ENCODE data around the gene RAB11A. TPM values are rescaled to one million over a fixed set of nuclear protein-coding genes. Genes with fewer than 3 reads are reported as not detected.

RAB11A gene
- total RNA-seq, 1 experiment from 2014 or later: 245 TPM

DNA sequence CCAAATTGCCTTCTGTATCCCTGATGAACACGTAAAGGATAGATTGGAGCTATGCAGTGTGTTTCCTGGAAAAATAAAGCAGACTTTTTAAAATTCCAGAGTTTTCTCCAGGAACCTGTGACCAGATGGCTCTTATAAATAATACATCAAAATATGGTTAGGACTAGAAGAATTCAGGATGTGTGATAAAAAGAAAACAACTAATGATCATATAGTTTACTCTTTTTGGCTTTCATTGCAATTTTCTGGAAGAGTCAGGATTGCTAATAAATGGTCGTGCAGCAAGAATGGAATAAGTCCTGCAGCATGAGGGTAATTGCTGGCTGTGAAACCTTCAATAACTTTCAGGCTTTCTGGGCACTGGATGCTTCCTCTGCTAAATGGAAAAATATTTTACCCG, 47.0 kb upstream of the RAB11A start:
- POLR2A ChIA-PET: no interaction called here
- H3K36me3 Mint-ChIP-seq: no peaks in the 10 kb centered on the region
- CTCF ChIA-PET: interaction anchor here (1.0 kb wide), 1 partner anchor 10 kb away, joined by 6 read pairs; no protein-coding TSS in a partner anchor
- peaks cover 20% of the 10 kb centered on the region for H3K4me1 Mint-ChIP-seq
- DNase-seq (ENCODE audit: low spot score) (no peak), ATAC-seq (no peak)
- no peak overlapping the region for H3K27ac Mint-ChIP-seq
- no peaks in the 10 kb centered on the region; the same call in 1 of the 2 replicates for H3K9me3 Mint-ChIP-seq
- no peaks in the 10 kb centered on the region; the same call in 1 of the 2 replicates for H3K27me3 Mint-ChIP-seq (ENCODE audit: low read depth)
- TF ChIP-seq, protein P1, sequence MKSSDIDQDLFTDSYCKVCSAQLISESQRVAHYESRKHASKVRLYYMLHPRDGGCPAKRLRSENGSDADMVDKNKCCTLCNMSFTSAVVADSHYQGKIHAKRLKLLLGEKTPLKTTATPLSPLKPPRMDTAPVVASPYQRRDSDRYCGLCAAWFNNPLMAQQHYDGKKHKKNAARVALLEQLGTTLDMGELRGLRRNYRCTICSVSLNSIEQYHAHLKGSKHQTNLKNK (CRISPR knock-in tag; IDR thresholded peaks at IDR 0.05): no peak
- TF ChIP-seq MYBL2 (CRISPR knock-in tag; IDR thresholded peaks at IDR 0.05): no peak
- TF ChIP-seq TEAD1 (CRISPR knock-in tag; IDR thresholded peaks at IDR 0.05): no peak
- no peak for TF ChIP-seq CREM (CRISPR knock-in tag; IDR thresholded peaks at IDR 0.05)
- TF ChIP-seq, protein P2, sequence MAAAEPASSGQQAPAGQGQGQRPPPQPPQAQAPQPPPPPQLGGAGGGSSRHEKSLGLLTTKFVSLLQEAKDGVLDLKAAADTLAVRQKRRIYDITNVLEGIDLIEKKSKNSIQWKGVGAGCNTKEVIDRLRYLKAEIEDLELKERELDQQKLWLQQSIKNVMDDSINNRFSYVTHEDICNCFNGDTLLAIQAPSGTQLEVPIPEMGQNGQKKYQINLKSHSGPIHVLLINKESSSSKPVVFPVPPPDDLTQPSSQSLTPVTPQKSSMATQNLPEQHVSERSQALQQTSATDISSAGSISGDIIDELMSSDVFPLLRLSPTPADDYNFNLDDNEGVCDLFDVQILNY (CRISPR knock-in tag; IDR thresholded peaks at IDR 0.05): no peak
- TF ChIP-seq, protein P3, sequence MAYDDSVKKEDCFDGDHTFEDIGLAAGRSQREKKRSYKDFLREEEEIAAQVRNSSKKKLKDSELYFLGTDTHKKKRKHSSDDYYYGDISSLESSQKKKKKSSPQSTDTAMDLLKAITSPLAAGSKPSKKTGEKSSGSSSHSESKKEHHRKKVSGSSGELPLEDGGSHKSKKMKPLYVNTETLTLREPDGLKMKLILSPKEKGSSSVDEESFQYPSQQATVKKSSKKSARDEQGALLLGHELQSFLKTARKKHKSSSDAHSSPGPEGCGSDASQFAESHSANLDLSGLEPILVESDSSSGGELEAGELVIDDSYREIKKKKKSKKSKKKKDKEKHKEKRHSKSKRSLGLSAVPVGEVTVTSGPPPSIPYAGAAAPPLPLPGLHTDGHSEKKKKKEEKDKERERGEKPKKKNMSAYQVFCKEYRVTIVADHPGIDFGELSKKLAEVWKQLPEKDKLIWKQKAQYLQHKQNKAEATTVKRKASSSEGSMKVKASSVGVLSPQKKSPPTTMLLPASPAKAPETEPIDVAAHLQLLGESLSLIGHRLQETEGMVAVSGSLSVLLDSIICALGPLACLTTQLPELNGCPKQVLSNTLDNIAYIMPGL (CRISPR knock-in tag; IDR thresholded peaks at IDR 0.05): no peak
- TF ChIP-seq SOX15 (CRISPR knock-in tag; IDR thresholded peaks at IDR 0.05): no peak
- TF ChIP-seq, protein P4, sequence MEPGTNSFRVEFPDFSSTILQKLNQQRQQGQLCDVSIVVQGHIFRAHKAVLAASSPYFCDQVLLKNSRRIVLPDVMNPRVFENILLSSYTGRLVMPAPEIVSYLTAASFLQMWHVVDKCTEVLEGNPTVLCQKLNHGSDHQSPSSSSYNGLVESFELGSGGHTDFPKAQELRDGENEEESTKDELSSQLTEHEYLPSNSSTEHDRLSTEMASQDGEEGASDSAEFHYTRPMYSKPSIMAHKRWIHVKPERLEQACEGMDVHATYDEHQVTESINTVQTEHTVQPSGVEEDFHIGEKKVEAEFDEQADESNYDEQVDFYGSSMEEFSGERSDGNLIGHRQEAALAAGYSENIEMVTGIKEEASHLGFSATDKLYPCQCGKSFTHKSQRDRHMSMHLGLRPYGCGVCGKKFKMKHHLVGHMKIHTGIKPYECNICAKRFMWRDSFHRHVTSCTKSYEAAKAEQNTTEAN (CRISPR knock-in tag; IDR thresholded peaks at IDR 0.05): no peak
- no peak for TF ChIP-seq ZBTB21 (CRISPR knock-in tag; IDR thresholded peaks at IDR 0.05; ENCODE audit: borderline replicate concordance)
- TF ChIP-seq GRHL2 (CRISPR knock-in tag; IDR thresholded peaks at IDR 0.05; ENCODE audit: insufficient replicate concordance, severe bottlenecking): no peak
- no peak for TF ChIP-seq IRF2 (CRISPR knock-in tag; IDR thresholded peaks at IDR 0.05; ENCODE audit: borderline replicate concordance, low read depth)
- TF ChIP-seq NR3C1 (CRISPR knock-in tag; conservative IDR thresholded peaks at IDR 0.05; ENCODE audit: low read depth): no peak
- no peak for TF ChIP-seq ZNF416 (CRISPR knock-in tag; IDR thresholded peaks at IDR 0.05)
- no peak overlapping the region for H3K4me3 Mint-ChIP-seq

DNA sequence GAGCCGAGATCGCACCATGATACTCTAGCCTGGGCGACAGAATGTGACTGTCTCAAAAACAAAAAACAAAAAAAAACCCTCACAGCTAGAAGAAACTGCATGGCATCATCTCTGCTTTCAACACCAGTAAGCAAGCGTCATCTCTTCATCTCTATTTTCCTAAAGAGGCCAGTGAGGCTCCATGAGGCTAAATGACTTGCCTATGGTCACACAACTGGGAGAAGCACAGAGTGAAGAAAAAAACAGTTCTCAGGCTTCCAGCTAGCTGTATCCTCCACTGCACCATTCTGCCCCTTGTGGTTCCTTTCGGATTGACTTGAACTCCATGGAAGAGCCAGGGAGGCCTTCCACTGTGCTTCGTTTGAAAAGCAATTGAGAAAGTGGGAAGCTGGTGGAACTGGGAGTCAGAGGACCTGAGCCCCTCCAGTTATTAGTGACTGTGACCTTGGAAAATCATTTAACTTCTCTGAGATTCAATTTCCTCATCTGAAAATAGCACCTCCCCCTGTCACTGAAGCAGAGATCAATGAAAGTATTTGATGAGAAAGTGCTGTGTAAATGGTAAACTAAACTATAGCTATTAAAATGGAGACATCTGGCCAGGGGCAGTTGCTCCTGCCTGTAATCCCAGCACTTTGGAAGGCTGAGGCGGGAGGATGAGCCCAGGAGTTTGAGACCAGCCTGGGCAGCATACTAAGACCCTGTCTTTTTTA, 45.1 kb upstream of the RAB11A start:
- DNase-seq (ENCODE audit: low spot score) (peak; percentile 67), ATAC-seq (peak; percentile 98)
- CTCF ChIA-PET: interaction anchor here (0.6 to 2.5 kb wide), 40 partner anchors 9 to 327 kb away, joined by 3 to 30 read pairs (median 5); partner anchors contain the start of genes DENND4A, INTS14 and RAB11A
- Mint-ChIP-seq H3K27me3 (ENCODE audit: low read depth) (no peaks in the 10 kb centered on the region), H3K4me3 (no peak overlapping the region), H3K27ac (peak overlapping the region; percentile 92; the same call in 1 of the 2 replicates), H3K4me1 (peaks cover 34% of the 10 kb centered on the region), H3K9me3 (no peaks in the 10 kb centered on the region; the same call in 1 of the 2 replicates), H3K36me3 (no peaks in the 10 kb centered on the region)
- POLR2A ChIA-PET: interaction anchor here (0.5 to 1.6 kb wide), 3 partner anchors 8 to 836 kb away, joined by 3 to 6 read pairs (median 3); partner anchors contain the start of gene RAB11A
- TF ChIP-seq SMAD3 (CRISPR knock-in tag; IDR thresholded peaks at IDR 0.05; ENCODE audit: borderline replicate concordance) (no peak), CBFB (CRISPR knock-in tag; IDR thresholded peaks at IDR 0.05; ENCODE audit: low read depth) (no peak), ZNF423 (CRISPR knock-in tag; IDR thresholded peaks at IDR 0.05) (no peak), TEAD4 (CRISPR knock-in tag; IDR thresholded peaks at IDR 0.05) (no peak), ZNF317 (CRISPR knock-in tag; IDR thresholded peaks at IDR 0.05; ENCODE audit: borderline replicate concordance, low read depth) (no peak)
- TF ChIP-seq, protein P5, sequence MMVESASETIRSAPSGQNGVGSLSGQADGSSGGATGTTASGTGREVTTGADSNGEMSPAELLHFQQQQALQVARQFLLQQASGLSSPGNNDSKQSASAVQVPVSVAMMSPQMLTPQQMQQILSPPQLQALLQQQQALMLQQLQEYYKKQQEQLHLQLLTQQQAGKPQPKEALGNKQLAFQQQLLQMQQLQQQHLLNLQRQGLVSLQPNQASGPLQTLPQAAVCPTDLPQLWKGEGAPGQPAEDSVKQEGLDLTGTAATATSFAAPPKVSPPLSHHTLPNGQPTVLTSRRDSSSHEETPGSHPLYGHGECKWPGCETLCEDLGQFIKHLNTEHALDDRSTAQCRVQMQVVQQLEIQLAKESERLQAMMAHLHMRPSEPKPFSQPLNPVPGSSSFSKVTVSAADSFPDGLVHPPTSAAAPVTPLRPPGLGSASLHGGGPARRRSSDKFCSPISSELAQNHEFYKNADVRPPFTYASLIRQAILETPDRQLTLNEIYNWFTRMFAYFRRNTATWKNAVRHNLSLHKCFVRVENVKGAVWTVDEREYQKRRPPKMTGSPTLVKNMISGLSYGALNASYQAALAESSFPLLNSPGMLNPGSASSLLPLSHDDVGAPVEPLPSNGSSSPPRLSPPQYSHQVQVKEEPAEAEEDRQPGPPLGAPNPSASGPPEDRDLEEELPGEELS (CRISPR knock-in tag; IDR thresholded peaks at IDR 0.05): no peak
- TF ChIP-seq, protein P4 (CRISPR knock-in tag; IDR thresholded peaks at IDR 0.05): no peak
- TF ChIP-seq, protein P6, sequence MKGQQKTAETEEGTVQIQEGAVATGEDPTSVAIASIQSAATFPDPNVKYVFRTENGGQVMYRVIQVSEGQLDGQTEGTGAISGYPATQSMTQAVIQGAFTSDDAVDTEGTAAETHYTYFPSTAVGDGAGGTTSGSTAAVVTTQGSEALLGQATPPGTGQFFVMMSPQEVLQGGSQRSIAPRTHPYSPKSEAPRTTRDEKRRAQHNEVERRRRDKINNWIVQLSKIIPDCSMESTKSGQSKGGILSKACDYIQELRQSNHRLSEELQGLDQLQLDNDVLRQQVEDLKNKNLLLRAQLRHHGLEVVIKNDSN (CRISPR knock-in tag; IDR thresholded peaks at IDR 0.05): no peak
- TF ChIP-seq, protein P7, sequence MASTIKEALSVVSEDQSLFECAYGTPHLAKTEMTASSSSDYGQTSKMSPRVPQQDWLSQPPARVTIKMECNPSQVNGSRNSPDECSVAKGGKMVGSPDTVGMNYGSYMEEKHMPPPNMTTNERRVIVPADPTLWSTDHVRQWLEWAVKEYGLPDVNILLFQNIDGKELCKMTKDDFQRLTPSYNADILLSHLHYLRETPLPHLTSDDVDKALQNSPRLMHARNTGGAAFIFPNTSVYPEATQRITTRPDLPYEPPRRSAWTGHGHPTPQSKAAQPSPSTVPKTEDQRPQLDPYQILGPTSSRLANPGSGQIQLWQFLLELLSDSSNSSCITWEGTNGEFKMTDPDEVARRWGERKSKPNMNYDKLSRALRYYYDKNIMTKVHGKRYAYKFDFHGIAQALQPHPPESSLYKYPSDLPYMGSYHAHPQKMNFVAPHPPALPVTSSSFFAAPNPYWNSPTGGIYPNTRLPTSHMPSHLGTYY (CRISPR knock-in tag; IDR thresholded peaks at IDR 0.05): no peak
- TF ChIP-seq, protein P8, sequence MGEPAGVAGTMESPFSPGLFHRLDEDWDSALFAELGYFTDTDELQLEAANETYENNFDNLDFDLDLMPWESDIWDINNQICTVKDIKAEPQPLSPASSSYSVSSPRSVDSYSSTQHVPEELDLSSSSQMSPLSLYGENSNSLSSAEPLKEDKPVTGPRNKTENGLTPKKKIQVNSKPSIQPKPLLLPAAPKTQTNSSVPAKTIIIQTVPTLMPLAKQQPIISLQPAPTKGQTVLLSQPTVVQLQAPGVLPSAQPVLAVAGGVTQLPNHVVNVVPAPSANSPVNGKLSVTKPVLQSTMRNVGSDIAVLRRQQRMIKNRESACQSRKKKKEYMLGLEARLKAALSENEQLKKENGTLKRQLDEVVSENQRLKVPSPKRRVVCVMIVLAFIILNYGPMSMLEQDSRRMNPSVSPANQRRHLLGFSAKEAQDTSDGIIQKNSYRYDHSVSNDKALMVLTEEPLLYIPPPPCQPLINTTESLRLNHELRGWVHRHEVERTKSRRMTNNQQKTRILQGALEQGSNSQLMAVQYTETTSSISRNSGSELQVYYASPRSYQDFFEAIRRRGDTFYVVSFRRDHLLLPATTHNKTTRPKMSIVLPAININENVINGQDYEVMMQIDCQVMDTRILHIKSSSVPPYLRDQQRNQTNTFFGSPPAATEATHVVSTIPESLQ (CRISPR knock-in tag; IDR thresholded peaks at IDR 0.05): no peak

Measured in WTC11 (cell line).